Activated T-cell treated with anti-CD3 and anti-CD28 coated beads, Interleukin-2, amount 50 U/mL, for 72 hours (primary cell): ENCODE data around the gene IBA57. TPM values are rescaled to one million over a fixed set of nuclear protein-coding genes. Genes with fewer than 3 reads are reported as not detected.

Experiments
- ATAC-seq, 2 donors: fragments of 150-1000 bp; cut with Tn5 transposase; replicated peaks in 1 of 2; 2 replicates each; pipeline ENCODE4 v1.10.0; 2021; ENCODE audit warnings: moderate library complexity in 2 of 2, mild to moderate bottlenecking in 1 of 2
- DNase-seq, 2 donors: peaks; one replicate each; pipeline ENCODE4 v3.0.0; 2021 to 2022; ENCODE audit warnings: mixed read lengths in 1 of 2
- H3K27ac Mint-ChIP-seq: one replicate; pipeline ENCODE4 v1.8.0; 2022; ENCODE audit warnings: mild to moderate bottlenecking, moderate library complexity, mixed read lengths
- H3K27me3 Mint-ChIP-seq: one replicate; pipeline ENCODE4 v1.8.0; 2022; ENCODE audit warnings: low read depth, mixed read lengths
- H3K36me3 Mint-ChIP-seq, 2 donors: one replicate each; pipeline ENCODE4 v1.8.0; 2022; ENCODE audit warnings: mixed read lengths in 2 of 2, mild to moderate bottlenecking in 1 of 2; ENCODE audit not compliant: insufficient read depth in 2 of 2
- H3K4me1 Mint-ChIP-seq: one replicate; pipeline ENCODE4 v1.8.0; 2022; ENCODE audit warnings: low read depth, mixed read lengths
- H3K4me3 Mint-ChIP-seq, 2 donors: one replicate each; pipeline ENCODE4 v1.8.0; 2022; ENCODE audit warnings: mild to moderate bottlenecking in 2 of 2, mixed read lengths in 2 of 2, moderate library complexity in 2 of 2
- H3K9me3 Mint-ChIP-seq, 2 donors: one replicate each; pipeline ENCODE4 v1.8.0; 2022; ENCODE audit warnings: mixed read lengths in 2 of 2
- total RNA-seq, 2 donors: library from RNA; stranded (reverse); gene quantifications; one replicate each; pipeline ENCODE4 v1.2.3, GENCODE V29; 2022

IBA57 gene
- total RNA-seq, 2 donors from 2014 or later = 9.1 TPM

DNA sequence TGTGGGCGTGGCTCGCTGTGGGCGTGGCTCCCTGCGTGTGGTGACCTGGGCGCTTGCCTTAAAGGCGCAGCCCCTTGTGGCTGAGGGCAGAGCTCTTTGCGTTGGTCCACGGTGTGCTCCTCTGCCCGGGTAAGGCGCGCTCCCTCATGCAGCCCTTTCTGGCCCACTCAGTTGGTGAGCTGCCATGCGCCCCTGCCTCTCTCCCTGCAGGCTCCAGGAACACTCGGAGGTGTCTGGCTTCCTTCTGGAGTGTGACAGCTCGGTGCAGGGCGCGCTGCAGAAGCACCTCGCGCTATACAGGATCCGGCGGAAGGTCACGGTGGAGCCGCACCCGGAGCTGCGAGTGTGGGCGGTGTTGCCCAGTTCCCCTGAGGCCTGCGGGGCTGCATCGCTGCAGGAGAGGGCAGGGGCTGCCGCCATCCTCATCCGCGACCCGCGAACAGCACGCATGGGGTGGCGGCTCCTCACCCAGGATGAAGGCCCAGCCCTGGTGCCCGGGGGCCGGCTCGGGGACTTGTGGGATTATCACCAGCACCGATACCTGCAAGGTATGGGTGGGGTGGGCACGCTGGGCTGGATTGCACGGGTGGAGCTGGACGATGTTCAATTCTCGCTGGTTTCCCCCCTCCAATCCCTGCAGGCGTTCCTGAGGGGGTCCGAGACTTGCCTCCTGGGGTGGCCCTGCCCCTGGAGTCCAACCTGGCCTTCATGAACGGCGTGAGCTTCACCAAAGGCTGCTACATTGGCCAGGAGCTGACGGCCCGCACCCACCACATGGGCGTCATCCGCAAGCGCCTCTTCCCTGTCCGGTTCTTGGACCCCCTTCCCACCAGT, 9.1 kb downstream of the IBA57 start:
- DNase-seq (peak in 1 of 2 donors; percentile 43), ATAC-seq (peak; percentile 25 to 55)
- H3K4me1 Mint-ChIP-seq = peaks cover 4% of the 10 kb centered on the region
- no peak overlapping the region for H3K27ac Mint-ChIP-seq
- H3K36me3 Mint-ChIP-seq = peaks cover 0 to 1% of the 10 kb centered on the region in 2 donors
- H3K4me3 Mint-ChIP-seq = no peak overlapping the region
- H3K27me3 Mint-ChIP-seq = no peaks in the 10 kb centered on the region
- H3K9me3 Mint-ChIP-seq = no peaks in the 10 kb centered on the region

DNA sequence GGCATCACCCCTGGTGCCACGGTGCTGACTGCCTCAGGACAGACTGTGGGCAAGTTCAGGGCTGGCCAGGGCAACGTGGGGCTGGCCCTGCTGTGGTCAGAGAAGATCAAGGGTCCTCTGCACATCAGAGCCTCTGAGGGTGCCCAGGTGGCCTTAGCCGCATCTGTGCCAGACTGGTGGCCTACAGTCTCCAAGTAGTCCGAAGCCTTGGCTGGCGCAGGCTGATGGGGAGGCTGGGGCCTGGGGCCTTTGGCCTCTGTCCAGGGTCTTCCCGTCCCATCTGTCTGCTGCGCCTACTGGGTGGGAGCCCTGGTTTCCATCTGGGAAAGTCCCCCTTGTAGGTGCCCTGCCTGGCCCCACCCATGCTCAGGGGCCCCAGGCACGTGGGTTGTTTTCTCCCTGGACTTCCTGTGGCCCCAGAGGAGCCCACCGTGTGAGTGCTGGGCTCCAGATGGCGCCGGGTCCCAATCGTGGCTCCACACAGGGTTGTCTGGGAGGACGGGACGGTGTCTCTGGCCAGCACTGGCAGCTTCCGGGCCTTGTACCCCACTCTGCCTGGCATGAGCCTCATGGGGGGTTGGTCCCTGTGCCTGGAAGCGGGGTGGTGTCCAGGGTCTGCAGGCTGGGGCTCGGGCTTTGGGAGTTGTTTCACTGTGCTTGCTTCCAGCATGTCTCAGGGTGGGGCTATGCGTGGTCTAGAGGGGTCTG, 9.9 kb downstream of the IBA57 start:
- no peaks in the 10 kb centered on the region for H3K27me3 Mint-ChIP-seq

DNA sequence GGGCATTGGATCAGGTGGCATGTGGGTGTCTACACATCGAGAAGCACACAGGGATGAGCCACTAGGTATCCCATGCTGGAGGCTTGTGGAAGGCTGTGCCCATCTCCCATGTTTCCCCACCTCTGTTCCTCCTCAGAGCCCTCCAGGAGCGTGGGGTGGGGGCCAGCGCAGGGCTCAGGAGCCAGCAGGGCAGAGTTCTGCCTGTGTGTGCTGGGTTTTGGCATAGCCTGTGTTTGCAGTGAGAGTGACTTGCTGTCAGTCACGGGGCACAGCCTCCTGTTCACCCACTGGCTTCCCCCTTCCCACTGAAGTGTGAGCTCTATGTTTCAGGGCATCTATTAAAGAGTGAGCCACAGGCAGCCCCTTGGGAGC, 10.4 kb downstream of the IBA57 start:
- Mint-ChIP-seq H3K27ac (no peak overlapping the region), H3K27me3 (no peaks in the 10 kb centered on the region), H3K4me3 (no peak overlapping the region), H3K4me1 (peaks cover 4% of the 10 kb centered on the region), H3K36me3 (peaks cover 0 to 1% of the 10 kb centered on the region in 2 donors), H3K9me3 (no peaks in the 10 kb centered on the region)
- no peak for DNase-seq
- ATAC-seq = no peak

More for the DNA sequence above, 9.9 kb downstream of the IBA57 start:
- no peak for DNase-seq
- H3K36me3 Mint-ChIP-seq = peaks cover 0 to 1% of the 10 kb centered on the region in 2 donors
- peaks cover 4% of the 10 kb centered on the region for H3K4me1 Mint-ChIP-seq
- ATAC-seq = no peak
- no peak overlapping the region for H3K4me3 Mint-ChIP-seq
- no peaks in the 10 kb centered on the region for H3K9me3 Mint-ChIP-seq
- no peak overlapping the region for H3K27ac Mint-ChIP-seq

DNA sequence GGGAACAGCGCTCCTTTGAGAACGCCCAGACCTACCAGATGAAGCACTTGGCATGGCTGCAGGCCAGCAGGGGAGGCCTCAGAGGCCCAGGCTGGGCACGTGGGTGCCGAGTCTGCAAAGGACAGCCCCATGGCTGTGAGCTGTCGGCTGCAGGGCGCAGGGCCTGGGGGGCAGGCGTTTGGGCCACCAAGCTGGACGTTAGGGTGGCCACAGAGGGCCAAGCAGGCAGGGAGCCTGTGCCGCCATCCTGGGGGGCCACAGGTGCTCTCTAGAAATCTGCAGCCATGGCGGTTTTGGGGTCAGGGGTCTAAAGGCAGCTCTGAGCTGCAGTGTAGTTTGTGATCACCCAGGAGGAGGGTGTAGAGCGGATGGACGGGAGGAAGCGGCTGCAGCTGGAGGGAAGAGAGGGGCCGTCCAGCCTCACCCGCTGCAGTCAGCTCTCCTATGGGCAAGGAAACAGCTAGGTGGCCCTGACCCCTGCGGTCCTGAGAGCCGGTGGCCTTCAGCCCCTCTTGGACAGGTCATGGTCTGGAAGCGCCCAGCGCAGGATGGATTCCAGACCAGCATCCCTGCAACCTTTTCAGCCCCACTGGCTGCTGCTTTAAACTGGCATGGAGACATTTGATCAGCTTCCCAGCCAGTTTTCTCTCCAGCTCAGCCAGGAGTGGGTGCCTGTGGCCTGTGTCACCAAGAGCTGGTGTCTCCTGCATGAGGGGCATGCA, 11.0 kb downstream of the IBA57 start:
- Mint-ChIP-seq H3K27me3 (no peaks in the 10 kb centered on the region), H3K36me3 (peaks cover 0 to 1% of the 10 kb centered on the region in 2 donors), H3K4me1 (peaks cover 4% of the 10 kb centered on the region), H3K4me3 (no peak overlapping the region), H3K9me3 (no peaks in the 10 kb centered on the region), H3K27ac (no peak overlapping the region)
- DNase-seq (no peak), ATAC-seq (no peak)

DNA sequence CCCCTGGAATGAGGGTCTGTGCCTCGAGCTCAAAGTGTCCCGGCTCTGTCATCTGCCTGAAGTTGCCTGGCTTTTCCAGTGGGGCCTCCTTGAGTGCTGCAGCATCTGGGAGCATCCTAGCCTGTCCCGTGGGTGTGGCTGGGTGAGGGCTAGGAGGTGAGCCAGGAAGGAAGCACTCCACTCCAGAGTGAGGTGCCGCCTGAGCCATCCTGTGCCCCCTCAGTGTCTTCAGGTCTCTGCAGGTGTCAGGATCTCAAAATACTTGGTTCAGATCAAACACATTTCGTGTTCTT, 11.5 kb downstream of the IBA57 start:
- Mint-ChIP-seq H3K4me3 (no peak overlapping the region), H3K36me3 (peaks cover 0 to 1% of the 10 kb centered on the region in 2 donors), H3K27ac (no peak overlapping the region), H3K27me3 (no peaks in the 10 kb centered on the region), H3K4me1 (peaks cover 4% of the 10 kb centered on the region), H3K9me3 (no peaks in the 10 kb centered on the region)
- no peak for DNase-seq
- ATAC-seq = no peak

DNA sequence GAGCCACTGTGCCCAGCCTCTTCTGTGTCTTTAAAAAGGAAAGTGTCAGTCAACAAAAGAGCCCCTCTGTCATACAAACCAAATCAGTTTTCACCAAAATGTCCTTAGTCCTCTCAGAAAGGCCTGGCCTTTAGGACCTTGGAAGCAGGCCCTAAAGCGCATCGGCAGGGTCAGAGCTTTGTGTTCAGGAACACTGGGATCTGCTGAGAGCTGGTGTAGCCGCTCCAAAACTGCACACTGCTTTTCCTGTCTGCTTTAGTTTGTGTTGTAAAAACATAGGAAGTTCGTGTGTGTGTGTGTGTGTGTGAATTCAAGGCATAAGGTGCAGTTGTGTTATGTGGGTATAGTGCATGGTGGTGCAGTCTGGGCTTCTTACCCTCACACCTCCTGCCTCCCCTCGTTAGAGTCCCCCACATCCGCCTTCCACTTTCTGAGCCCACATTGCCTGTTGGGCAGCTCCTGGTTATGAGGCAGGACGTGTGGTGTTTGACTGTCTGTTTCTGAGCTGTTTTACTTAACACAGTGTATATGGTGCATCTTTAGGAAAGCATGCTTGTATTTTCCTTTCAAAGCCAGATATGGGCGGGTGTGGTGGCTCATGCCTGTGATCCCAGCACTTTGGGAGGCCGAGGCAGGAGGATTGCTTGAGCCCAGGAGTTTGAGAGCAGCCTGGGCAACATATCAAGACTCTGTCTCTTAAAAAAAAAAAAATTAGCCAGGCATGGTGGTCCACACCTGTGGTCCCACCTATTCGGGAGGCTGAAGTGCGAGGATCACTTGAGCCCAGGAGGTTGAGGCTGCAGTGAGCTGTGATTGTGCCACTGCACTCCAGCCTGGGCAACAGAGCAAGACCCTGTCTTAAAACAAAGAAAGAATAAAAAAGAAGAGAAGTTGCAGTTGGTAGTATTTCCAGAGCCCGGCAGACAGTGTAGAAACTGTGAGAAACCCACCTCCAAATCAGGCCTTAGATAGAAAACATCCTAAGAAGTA, 12.4 kb downstream of the IBA57 start:
- DNase-seq (no peak), ATAC-seq (no peak)
- Mint-ChIP-seq H3K4me3 (no peak overlapping the region), H3K27ac (no peak overlapping the region), H3K36me3 (peaks cover 0 to 1% of the 10 kb centered on the region in 2 donors), H3K4me1 (peaks cover 4% of the 10 kb centered on the region), H3K27me3 (no peaks in the 10 kb centered on the region), H3K9me3 (no peaks in the 10 kb centered on the region)

DNA sequence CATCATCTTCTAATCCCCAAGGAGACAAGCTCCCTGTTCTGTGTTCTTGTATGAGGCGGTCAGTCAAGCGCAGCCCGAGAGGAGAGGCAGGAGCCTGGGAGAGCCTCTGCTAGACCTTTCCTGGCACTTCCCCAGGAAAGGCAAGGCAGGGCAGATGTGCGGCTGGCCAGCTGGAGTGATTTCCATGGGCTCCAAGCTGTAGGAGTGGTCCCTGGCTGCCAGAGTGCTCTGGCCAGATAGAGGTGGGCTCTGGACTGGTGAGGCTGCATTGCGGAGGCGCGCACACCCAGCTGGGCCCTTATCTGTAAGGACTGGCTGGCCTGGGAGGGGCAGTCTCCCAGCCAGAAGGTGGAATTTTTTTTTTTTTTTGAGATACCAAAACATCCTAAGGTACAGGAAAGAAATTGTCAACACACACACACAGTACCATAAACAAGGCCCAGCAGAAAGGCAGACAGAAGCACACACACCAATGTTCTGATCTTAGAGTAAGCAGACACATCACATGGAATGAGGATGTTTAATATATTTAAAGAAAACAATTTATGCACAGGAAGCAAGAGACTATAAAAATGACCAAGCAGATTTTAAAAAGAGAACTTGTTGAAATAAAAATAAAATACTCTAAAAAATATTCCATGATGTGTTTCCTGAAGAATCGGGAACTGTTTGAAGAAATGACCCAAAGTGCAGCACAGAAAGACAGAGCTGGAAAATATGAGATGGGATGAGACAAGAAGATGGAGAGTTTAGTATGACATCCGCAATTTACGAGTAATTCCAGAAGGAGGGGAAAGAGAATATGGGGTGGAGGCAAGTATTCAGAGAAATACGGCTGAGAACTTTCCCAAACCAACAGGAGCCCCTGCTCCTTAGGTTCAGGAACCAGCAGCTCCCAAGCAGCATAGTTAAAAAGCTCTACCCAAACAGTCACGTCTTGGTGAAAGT, 13.4 kb downstream of the IBA57 start:
- H3K4me1 Mint-ChIP-seq = peaks cover 4% of the 10 kb centered on the region
- DNase-seq (no peak), ATAC-seq (no peak)
- H3K36me3 Mint-ChIP-seq = peaks cover 0 to 1% of the 10 kb centered on the region in 2 donors
- H3K9me3 Mint-ChIP-seq = no peaks in the 10 kb centered on the region
- no peak overlapping the region for H3K4me3 Mint-ChIP-seq
- no peaks in the 10 kb centered on the region for H3K27me3 Mint-ChIP-seq
- no peak overlapping the region for H3K27ac Mint-ChIP-seq

DNA sequence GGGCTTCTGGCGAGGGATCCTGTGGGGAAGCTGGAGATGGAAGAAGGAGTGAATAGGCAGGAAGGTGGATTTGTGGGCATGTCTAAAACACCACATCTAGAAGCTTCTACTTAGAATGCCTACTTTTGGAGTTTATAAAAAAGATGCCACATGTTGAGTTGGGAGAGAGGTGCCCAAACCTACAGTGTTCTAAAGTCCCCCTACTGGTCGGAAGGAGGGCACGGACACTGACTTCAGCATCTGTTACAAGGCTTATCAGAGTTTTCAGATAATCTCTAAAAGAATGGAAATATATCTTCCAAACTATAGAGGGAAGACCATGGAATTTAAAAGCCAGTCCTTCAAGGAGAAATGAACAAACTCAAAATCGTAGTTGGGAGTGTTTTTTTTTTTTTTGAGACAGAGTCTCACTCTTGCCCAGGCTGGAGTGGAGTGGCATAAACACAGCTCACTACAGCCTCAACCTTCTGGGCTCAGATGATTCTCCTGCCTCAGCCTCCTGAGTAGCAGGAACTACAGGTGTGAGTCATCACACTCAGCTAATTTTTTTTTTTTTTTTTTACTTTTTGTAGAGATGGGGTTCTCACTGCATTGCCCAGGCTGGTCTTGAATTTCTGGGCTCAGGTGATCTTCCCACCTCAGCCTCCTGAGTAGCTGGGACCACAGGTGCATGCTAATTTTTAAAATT, 14.8 kb downstream of the IBA57 start:
- no peak overlapping the region for H3K4me3 Mint-ChIP-seq
- H3K4me1 Mint-ChIP-seq = peaks cover 8% of the 10 kb centered on the region
- DNase-seq = no peak
- H3K27me3 Mint-ChIP-seq = no peaks in the 10 kb centered on the region
- H3K36me3 Mint-ChIP-seq = no peaks in the 10 kb centered on the region
- peak in 1 of 2 donors; percentile 34 for ATAC-seq
- no peak overlapping the region for H3K27ac Mint-ChIP-seq
- H3K9me3 Mint-ChIP-seq = no peaks in the 10 kb centered on the region

DNA sequence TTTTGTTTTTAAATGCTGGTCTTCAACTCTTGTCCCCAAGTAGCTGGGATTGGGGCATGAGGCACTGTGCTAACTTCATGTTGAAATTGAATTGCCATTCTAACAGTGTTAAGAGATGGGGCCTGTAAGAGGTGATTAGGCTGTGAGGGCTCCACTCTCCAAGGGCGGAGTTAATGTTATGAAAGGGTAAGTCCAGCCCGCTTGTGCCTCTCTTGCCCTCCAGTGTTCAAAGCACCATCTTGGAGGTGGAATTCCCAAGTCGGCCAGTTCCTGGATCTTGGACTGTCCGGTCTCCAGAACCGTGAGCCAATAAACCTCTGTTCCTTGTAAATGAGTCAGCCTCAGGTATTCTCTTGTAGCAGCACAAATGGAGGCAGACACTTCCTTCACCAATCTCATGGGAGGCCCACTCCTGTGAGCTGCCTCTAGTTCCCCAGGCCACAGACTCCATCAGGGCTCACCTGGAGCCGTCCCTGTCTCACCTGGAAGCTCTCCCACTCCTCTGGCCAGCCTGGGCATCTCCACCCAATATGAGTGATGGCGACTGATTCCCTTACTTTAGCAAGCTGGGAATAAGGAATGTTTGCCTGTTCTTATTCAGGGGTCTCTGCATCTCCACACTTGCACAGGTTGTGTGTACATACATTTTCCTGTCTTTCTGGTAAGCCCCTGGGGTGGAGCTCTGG, 15.5 kb downstream of the IBA57 start:
- H3K27ac Mint-ChIP-seq = no peak overlapping the region
- no peak overlapping the region for H3K4me3 Mint-ChIP-seq
- no peak for DNase-seq
- H3K36me3 Mint-ChIP-seq = no peaks in the 10 kb centered on the region
- H3K9me3 Mint-ChIP-seq = no peaks in the 10 kb centered on the region
- no peak for ATAC-seq
- H3K27me3 Mint-ChIP-seq = no peaks in the 10 kb centered on the region
- peaks cover 14% of the 10 kb centered on the region for H3K4me1 Mint-ChIP-seq

DNA sequence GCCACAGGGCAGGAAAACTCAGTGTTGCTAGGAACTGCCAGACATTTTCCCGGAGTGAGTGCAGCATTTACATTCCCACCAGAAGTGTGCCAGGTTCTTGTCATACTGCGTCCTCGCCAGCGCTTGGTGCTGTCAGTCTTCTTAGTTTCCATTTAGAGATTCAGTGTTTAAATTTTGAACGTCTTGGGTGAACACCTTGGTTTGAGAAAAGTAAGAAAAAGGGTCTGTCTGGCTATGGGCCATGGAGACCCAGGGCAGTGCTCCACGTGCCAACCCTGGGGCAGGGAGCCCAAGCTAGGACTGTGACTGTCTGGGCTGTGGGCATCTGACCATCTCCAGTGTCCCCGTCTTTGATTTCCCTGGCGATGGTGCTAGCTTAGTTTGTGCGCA, 16.0 kb downstream of the IBA57 start:
- Mint-ChIP-seq H3K9me3 (no peaks in the 10 kb centered on the region), H3K27me3 (no peaks in the 10 kb centered on the region), H3K36me3 (no peaks in the 10 kb centered on the region), H3K4me1 (peaks cover 14% of the 10 kb centered on the region), H3K4me3 (no peak overlapping the region), H3K27ac (no peak overlapping the region)
- ATAC-seq = no peak
- no peak for DNase-seq
